Neural cell (in vitro differentiated cells): ENCODE results near the gene UNC5C.

Experiments used
- CTCF ChIP-seq: fragments of 450-650 bp; IDR thresholded peaks from 2 replicates; pipeline ENCODE4 v1.5.1; 2014; ENCODE audit warnings: antibody characterized with exemption, mild to moderate bottlenecking, moderate library complexity; ENCODE audit not compliant: poor library complexity, severe bottlenecking
- EP300 ChIP-seq: fragments of 450-650 bp; conservative IDR thresholded peaks from 2 replicates; pipeline ENCODE4 v1.6.1; 2014; ENCODE audit warnings: antibody characterized with exemption, mild to moderate bottlenecking, moderate library complexity; ENCODE audit not compliant: poor library complexity, severe bottlenecking
- EZH2 ChIP-seq: fragments of 200-600, 300-800 bp; shearing (Covaris generic), sonication (generic); IDR thresholded peaks from 2 replicates; pipeline ENCODE4 v1.6.1; 2014; ENCODE audit warnings: antibody characterized with exemption, low read length, borderline replicate concordance, mild to moderate bottlenecking; ENCODE audit not compliant: insufficient read depth, poor library complexity, severe bottlenecking
- MXI1 ChIP-seq: fragments of 450-650 bp; conservative IDR thresholded peaks from 2 replicates; pipeline ENCODE4 v1.6.1; 2014; ENCODE audit warnings: antibody characterized with exemption, mild to moderate bottlenecking; ENCODE audit not compliant: poor library complexity, severe bottlenecking
- POLR2AphosphoS5 ChIP-seq: IDR thresholded peaks from 2 replicates; pipeline ENCODE4 v1.6.1; 2012
- RAD21 ChIP-seq: fragments of 450-650 bp; conservative IDR thresholded peaks from 2 replicates; pipeline ENCODE4 v1.6.1; 2014; ENCODE audit warnings: antibody characterized with exemption, mild to moderate bottlenecking, moderate library complexity
- REST ChIP-seq: IDR thresholded peaks from 2 replicates; pipeline ENCODE4 v1.6.1; 2012; ENCODE audit warnings: borderline replicate concordance
- SMC3 ChIP-seq: fragments of 450-650 bp; conservative IDR thresholded peaks from 2 replicates; pipeline ENCODE4 v1.6.1; 2014; ENCODE audit warnings: antibody characterized with exemption, mild to moderate bottlenecking, moderate library complexity; ENCODE audit not compliant: poor library complexity
- TAF1 ChIP-seq: IDR thresholded peaks from 2 replicates; pipeline ENCODE4 v1.6.1; 2012; ENCODE audit warnings: low read depth

GRCh38 chr4:95417531-95417930, 131.2 kb downstream of the UNC5C start:
- TF ChIP-seq EP300, result no peak
- TF ChIP-seq REST, result no peak
- no peak for TF ChIP-seq TAF1
- TF ChIP-seq CTCF, result no peak
- no peak for TF ChIP-seq EZH2
- no peak for TF ChIP-seq POLR2AphosphoS5
- no peak for TF ChIP-seq RAD21
- no peak for TF ChIP-seq SMC3
- TF ChIP-seq MXI1, result no peak
